PFSK-1 (cell line): ENCODE results near the gene SYNRG.

Experiments
- FOXP2 ChIP-seq: optimal IDR thresholded peaks from 2 replicates; pipeline ENCODE3; 2011; ENCODE audit warnings: borderline replicate concordance, control low read depth, inconsistent platforms; ENCODE audit not compliant: insufficient read depth; ENCODE audit errors: extremely low read length, extremely low read depth
- POLR2AphosphoS5 ChIP-seq: IDR thresholded peaks from 2 replicates; pipeline ENCODE4 v1.6.1; 2012; ENCODE audit warnings: low read depth, mild to moderate bottlenecking, control low read depth, low read length, moderate library complexity
- SIN3A ChIP-seq: IDR thresholded peaks from 2 replicates; pipeline ENCODE4 v1.6.1; 2012; ENCODE audit warnings: mild to moderate bottlenecking, low read length, moderate library complexity, borderline replicate concordance; ENCODE audit not compliant: insufficient read depth
- TAF1 ChIP-seq: IDR thresholded peaks from 2 replicates; pipeline ENCODE4 v1.6.1; 2012; ENCODE audit warnings: low read length, control low read depth, borderline replicate concordance; ENCODE audit not compliant: insufficient read depth
- TF ChIP-seq, protein P1 (sequence below), 2 experiments: IDR thresholded peaks; 2 replicates each; pipeline versions ENCODE4 v1.6.1 to v1.8.0; 2011 to 2012; ENCODE audit warnings: low read depth in 2 of 2, low read length in 2 of 2, control low read depth in 1 of 2, inconsistent platforms in 1 of 2, mild to moderate bottlenecking in 1 of 2, moderate library complexity in 1 of 2; ENCODE audit not compliant: insufficient read depth in 1 of 2

The SYNRG gene

DNA sequence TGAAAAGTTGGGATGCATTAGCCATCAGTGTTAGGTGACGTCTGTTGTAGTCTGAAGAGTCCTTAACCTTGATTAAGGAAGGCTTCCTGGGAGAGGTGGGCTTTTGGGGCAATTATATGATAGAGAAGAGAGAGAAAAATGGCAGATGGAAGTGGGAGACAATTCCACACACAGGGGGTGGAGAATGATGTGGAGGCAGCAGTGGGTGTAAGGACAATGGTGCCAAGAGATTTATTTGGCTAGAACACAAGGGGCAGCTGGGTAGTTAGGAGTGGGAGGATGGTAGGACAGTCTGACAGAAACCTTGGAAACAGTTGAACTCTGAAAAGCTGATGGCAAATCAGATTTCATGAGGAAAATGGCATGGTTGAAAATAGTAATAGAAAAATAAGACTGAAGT is 130.2 kb downstream of the SYNRG start:
- TF ChIP-seq TAF1 (no peak), FOXP2 (no peak), SIN3A (no peak), POLR2AphosphoS5 (no peak)
- TF ChIP-seq, protein P1, sequence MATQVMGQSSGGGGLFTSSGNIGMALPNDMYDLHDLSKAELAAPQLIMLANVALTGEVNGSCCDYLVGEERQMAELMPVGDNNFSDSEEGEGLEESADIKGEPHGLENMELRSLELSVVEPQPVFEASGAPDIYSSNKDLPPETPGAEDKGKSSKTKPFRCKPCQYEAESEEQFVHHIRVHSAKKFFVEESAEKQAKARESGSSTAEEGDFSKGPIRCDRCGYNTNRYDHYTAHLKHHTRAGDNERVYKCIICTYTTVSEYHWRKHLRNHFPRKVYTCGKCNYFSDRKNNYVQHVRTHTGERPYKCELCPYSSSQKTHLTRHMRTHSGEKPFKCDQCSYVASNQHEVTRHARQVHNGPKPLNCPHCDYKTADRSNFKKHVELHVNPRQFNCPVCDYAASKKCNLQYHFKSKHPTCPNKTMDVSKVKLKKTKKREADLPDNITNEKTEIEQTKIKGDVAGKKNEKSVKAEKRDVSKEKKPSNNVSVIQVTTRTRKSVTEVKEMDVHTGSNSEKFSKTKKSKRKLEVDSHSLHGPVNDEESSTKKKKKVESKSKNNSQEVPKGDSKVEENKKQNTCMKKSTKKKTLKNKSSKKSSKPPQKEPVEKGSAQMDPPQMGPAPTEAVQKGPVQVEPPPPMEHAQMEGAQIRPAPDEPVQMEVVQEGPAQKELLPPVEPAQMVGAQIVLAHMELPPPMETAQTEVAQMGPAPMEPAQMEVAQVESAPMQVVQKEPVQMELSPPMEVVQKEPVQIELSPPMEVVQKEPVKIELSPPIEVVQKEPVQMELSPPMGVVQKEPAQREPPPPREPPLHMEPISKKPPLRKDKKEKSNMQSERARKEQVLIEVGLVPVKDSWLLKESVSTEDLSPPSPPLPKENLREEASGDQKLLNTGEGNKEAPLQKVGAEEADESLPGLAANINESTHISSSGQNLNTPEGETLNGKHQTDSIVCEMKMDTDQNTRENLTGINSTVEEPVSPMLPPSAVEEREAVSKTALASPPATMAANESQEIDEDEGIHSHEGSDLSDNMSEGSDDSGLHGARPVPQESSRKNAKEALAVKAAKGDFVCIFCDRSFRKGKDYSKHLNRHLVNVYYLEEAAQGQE (IDR thresholded peaks at IDR 0.05; ENCODE audit: insufficient read depth in 1 of 2, low read depth in 2 of 2, low read length in 2 of 2): no peak

GRCh38 chr17:37478187-37478586 is 131.0 kb downstream of the SYNRG start:
- TF ChIP-seq, protein P1 (IDR thresholded peaks at IDR 0.05; ENCODE audit: insufficient read depth in 1 of 2, low read depth in 2 of 2, low read length in 2 of 2): no peak
- TF ChIP-seq POLR2AphosphoS5 (no peak), FOXP2 (no peak), TAF1 (no peak), SIN3A (no peak)

- TF ChIP-seq, protein P1 (IDR thresholded peaks at IDR 0.05; ENCODE audit: insufficient read depth in 1 of 2, low read depth in 2 of 2, low read length in 2 of 2): no peak
Observed at GRCh38 chr17:37476431-37477120, 132.6 kb downstream of the SYNRG start.

- TF ChIP-seq SIN3A: no peak
- TF ChIP-seq POLR2AphosphoS5: no peak
- TF ChIP-seq, protein P1 (IDR thresholded peaks at IDR 0.05; ENCODE audit: insufficient read depth in 1 of 2, low read depth in 2 of 2, low read length in 2 of 2): no peak
- no peak for TF ChIP-seq FOXP2
- no peak for TF ChIP-seq TAF1
Observed at GRCh38 chr17:37475731-37476420, 133.3 kb downstream of the SYNRG start.

GRCh38 chr17:37470181-37470580 is 139.0 kb downstream of the SYNRG start:
- TF ChIP-seq FOXP2 (no peak), POLR2AphosphoS5 (no peak), TAF1 (no peak)
- TF ChIP-seq, protein P1 (IDR thresholded peaks at IDR 0.05; ENCODE audit: insufficient read depth in 1 of 2, low read depth in 2 of 2, low read length in 2 of 2): no peak
